Vagina (tissue), 2 donors: ENCODE data around the gene PKD2L1. TPM values are rescaled to one million over a fixed set of nuclear protein-coding genes. Genes with fewer than 3 reads are reported as not detected.
"Not testable (repeated sequence)": the region's sequence is repeated elsewhere in the genome, so short reads cannot be mapped to it uniquely, and the experiment has no call there.

Source experiments
- DNase-seq, 2 donors: peaks; one replicate each; pipeline ENCODE4 v3.0.0-alpha.2; 2017; ENCODE audit errors: extremely low spot score in 2 of 2
- H3K27ac ChIP-seq: fragments of 200-600 bp; sonication (generic); one replicate; pipeline ENCODE4 v1.5.1; 2019
- H3K27me3 ChIP-seq: fragments of 200-600 bp; sonication (generic); one replicate; pipeline ENCODE4 v1.5.1; 2019
- H3K36me3 ChIP-seq, 2 donors: fragments of 200-600 bp; sonication (generic); one replicate each; pipeline ENCODE4 v1.5.1; 2017 to 2019
- H3K4me1 ChIP-seq: fragments of 200-600 bp; sonication (generic); one replicate; pipeline ENCODE4 v1.5.1; 2019
- H3K4me3 ChIP-seq, 2 donors: fragments of 200-600 bp; sonication (generic); 1 replicate in 1 of 2; 2 replicates in 1 of 2; pipeline ENCODE4 v1.5.1; 2016 to 2019
- H3K9me3 ChIP-seq: fragments of 200-600 bp; sonication (generic); one replicate; pipeline ENCODE4 v1.5.1; 2019
- CTCF ChIP-seq, 3 experiments: fragments of 450-650 bp in 2 of 3; fragments of 200-600 bp in 1 of 3; sonication (generic) in 1 of 3; IDR thresholded peaks; one replicate each; pipeline ENCODE4 v1.5.1; 2017 to 2019; ENCODE audit warnings: antibody characterized with exemption in 3 of 3, mild to moderate bottlenecking in 2 of 3, moderate library complexity in 2 of 3
- POLR2A ChIP-seq, 2 donors: fragments of 450-650 bp; IDR thresholded peaks; one replicate each; pipeline ENCODE4 v1.6.1; 2017; ENCODE audit warnings: antibody characterized with exemption in 2 of 2, mild to moderate bottlenecking in 2 of 2, moderate library complexity in 2 of 2
- POLR2AphosphoS5 ChIP-seq, 2 donors: sonication (generic); formaldehyde crosslinking; IDR thresholded peaks; one replicate each; pipeline ENCODE4 v1.9.0; 2017; ENCODE audit warnings: antibody characterized with exemption in 2 of 2, mild to moderate bottlenecking in 2 of 2, low read depth in 1 of 2; ENCODE audit not compliant: insufficient read depth in 1 of 2
- intact Hi-C: fragments of 100-400 bp; cut with DNase I; formaldehyde crosslinking; loops from one replicate; pipeline ENCODE4 v1.15.1; 2023
- total RNA-seq: library from RNA; depleted of rRNA; stranded (reverse); fragments of >200 nt; gene quantifications from one replicate; pipeline ENCODE4 v1.2.3, GENCODE V29; 2016

Gene PKD2L1
- total RNA-seq, 1 donor from 2014 or later: not detected

- no peaks in the 10 kb centered on the region for H3K36me3 ChIP-seq
- no peak overlapping the region for H3K27ac ChIP-seq
- H3K4me3 ChIP-seq: no peak overlapping the region
- DNase-seq: no peak
- no peaks in the 10 kb centered on the region for H3K4me1 ChIP-seq
- no peak for TF ChIP-seq POLR2AphosphoS5 (IDR thresholded peaks at IDR 0.05; ENCODE audit: insufficient read depth in 1 of 2, low read depth in 1 of 2)
- TF ChIP-seq CTCF (IDR thresholded peaks at IDR 0.05): no peak
- no peak for TF ChIP-seq POLR2A (IDR thresholded peaks at IDR 0.05)
- intact Hi-C loops: no loop called here
- no peaks in the 10 kb centered on the region for H3K27me3 ChIP-seq
- H3K9me3 ChIP-seq: no peaks in the 10 kb centered on the region
Observed at GRCh38 chr10:100303724-100304319, 26.2 kb downstream of the PKD2L1 start.

DNA sequence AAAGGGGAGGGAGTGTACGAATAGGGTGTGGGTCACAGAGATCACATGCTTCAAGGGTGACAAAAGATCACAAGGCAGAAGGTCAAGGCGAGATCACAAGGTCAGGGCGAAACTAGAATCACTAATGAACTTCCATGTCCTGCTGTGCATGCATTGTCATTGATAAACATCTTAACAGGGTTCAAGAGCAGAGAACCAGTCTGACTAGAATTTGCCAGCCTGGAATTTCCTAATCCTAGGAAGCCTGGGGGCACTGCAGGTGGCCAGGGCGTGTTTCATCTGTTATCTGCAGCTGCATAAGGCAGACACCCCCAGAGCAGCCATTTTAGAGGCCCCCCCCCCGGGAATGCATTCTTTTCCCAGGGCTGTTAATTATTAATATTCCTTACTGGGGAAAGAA is 28.9 kb downstream of the PKD2L1 start:
- intact Hi-C loops, H3K4me1 ChIP-seq, H3K27ac ChIP-seq, H3K4me3 ChIP-seq, H3K9me3 ChIP-seq, H3K27me3 ChIP-seq, H3K36me3 ChIP-seq, DNase-seq: not testable (repeated sequence)

- intact Hi-C loops: no loop called here
Observed at GRCh38 chr10:100297242-100297641, 32.8 kb downstream of the PKD2L1 start.

GRCh38 chr10:100293066-100293465 is 37.0 kb downstream of the PKD2L1 start:
- TF ChIP-seq CTCF (IDR thresholded peaks at IDR 0.05): no peak
- no peak for TF ChIP-seq POLR2AphosphoS5 (IDR thresholded peaks at IDR 0.05; ENCODE audit: insufficient read depth in 1 of 2, low read depth in 1 of 2)
- no peak for TF ChIP-seq POLR2A (IDR thresholded peaks at IDR 0.05)
- no peak for DNase-seq
- Histone ChIP-seq H3K4me3 (no peak overlapping the region), H3K36me3 (no peaks in the 10 kb centered on the region), H3K9me3 (no peaks in the 10 kb centered on the region), H3K27me3 (no peaks in the 10 kb centered on the region), H3K27ac (no peak overlapping the region), H3K4me1 (no peaks in the 10 kb centered on the region)
- intact Hi-C loops: no loop called here

More at GRCh38 chr10:100297242-100297641, 32.8 kb downstream of the PKD2L1 start:
- no peaks in the 10 kb centered on the region for H3K4me1 ChIP-seq
- H3K9me3 ChIP-seq: no peaks in the 10 kb centered on the region
- no peaks in the 10 kb centered on the region for H3K27me3 ChIP-seq
- TF ChIP-seq POLR2AphosphoS5 (IDR thresholded peaks at IDR 0.05; ENCODE audit: insufficient read depth in 1 of 2, low read depth in 1 of 2): no peak
- H3K27ac ChIP-seq: no peak overlapping the region
- H3K36me3 ChIP-seq: no peaks in the 10 kb centered on the region
- no peak for DNase-seq
- H3K4me3 ChIP-seq: no peak overlapping the region

GRCh38 chr10:100292300-100292699 is 37.7 kb downstream of the PKD2L1 start:
- H3K4me1 ChIP-seq, H3K9me3 ChIP-seq, H3K27ac ChIP-seq, intact Hi-C loops, H3K36me3 ChIP-seq, H3K27me3 ChIP-seq, DNase-seq, H3K4me3 ChIP-seq: not testable (repeated sequence)

- intact Hi-C loops: no loop called here
- no peaks in the 10 kb centered on the region for H3K4me1 ChIP-seq
- DNase-seq: no peak
- H3K27me3 ChIP-seq: no peaks in the 10 kb centered on the region
- no peak overlapping the region for H3K27ac ChIP-seq
- no peaks in the 10 kb centered on the region for H3K9me3 ChIP-seq
- H3K4me3 ChIP-seq: no peak overlapping the region
- H3K36me3 ChIP-seq: no peaks in the 10 kb centered on the region
- TF ChIP-seq POLR2AphosphoS5 (IDR thresholded peaks at IDR 0.05; ENCODE audit: insufficient read depth in 1 of 2, low read depth in 1 of 2) (no peak), POLR2A (IDR thresholded peaks at IDR 0.05) (no peak), CTCF (IDR thresholded peaks at IDR 0.05) (no peak)
Observed at GRCh38 chr10:100291356-100291755, 38.7 kb downstream of the PKD2L1 start.
